Fibroblast of villous mesenchyme (primary cell): ENCODE measurements around the gene ZNF496. TPM values are rescaled to one million over a fixed set of nuclear protein-coding genes. Genes with fewer than 3 reads are reported as not detected.
A peak's percentile ranks its signal among the peaks of the same experiment; 100 is the strongest.
"Not testable (repeated sequence)": the region's sequence is repeated elsewhere in the genome, so short reads cannot be mapped to it uniquely, and the experiment has no call there.

Experiments
- DNase-seq: peaks from one replicate; pipeline ENCODE4 v3.0.0-alpha.2; 2010; ENCODE audit warnings: low read depth
- H3K4me3 ChIP-seq: 2 replicates; pipeline ENCODE4 v1.5.1; 2011; ENCODE audit warnings: low read depth, mild to moderate bottlenecking, low read length
- CTCF ChIP-seq: IDR thresholded peaks from 2 replicates; pipeline ENCODE4 v1.5.1; 2012; ENCODE audit warnings: low read depth, mild to moderate bottlenecking, low read length; ENCODE audit not compliant: insufficient read depth
- small RNA-seq: library from RNA; depleted of rRNA; stranded (forward); fragments of <200 nt; gene quantifications from one replicate; pipeline ENCODE3, GENCODE V24; 2012
- total RNA-seq: library from RNA; depleted of rRNA; stranded (reverse); fragments of >200 nt; gene quantifications from 2 replicates; pipeline ENCODE4 v1.2.3, GENCODE V29; 2012

Gene ZNF496
- total RNA-seq, 1 donor: 19.4 TPM

GRCh38 chr1:247269133-247269532, 62.5 kb downstream of the ZNF496 start:
- no peak for TF ChIP-seq CTCF
- no peak for DNase-seq
- no peak overlapping the region for H3K4me3 ChIP-seq

- DNase-seq: peak; percentile 52
- no peak overlapping the region for H3K4me3 ChIP-seq
- TF ChIP-seq CTCF: peak; percentile 15
Observed at GRCh38 chr1:247268390-247269045, 63.1 kb downstream of the ZNF496 start.

- peak; percentile 59 for DNase-seq
- no peak for TF ChIP-seq CTCF
- no peak overlapping the region for H3K4me3 ChIP-seq
Observed at GRCh38 chr1:247266053-247266452, 65.6 kb downstream of the ZNF496 start.

GRCh38 chr1:247255772-247256171, 75.9 kb downstream of the ZNF496 start, which contains the start of gene VN1R5:
TSS of gene VN1R5 (plus strand) at chr1:247256072.
- not testable (repeated sequence) for H3K4me3 ChIP-seq, DNase-seq

- TF ChIP-seq CTCF: no peak
- H3K4me3 ChIP-seq: no peak overlapping the region
- DNase-seq: no peak
Observed at GRCh38 chr1:247247568-247247967, 84.1 kb downstream of the ZNF496 start.

Small RNA genes within 50 kb of the gene (small RNA-seq; reads per million reads assigned to genes)
- not detected for gene RF00019

Other genes with a start within 250 kb of the ZNF496 start
- 10.0 and 13.0 TPM in 2 replicates for gene ZNF669, start 227.5 kb downstream of the ZNF496 start, total RNA-seq
- 26.4 and 43.2 TPM in 2 replicates for gene ZNF124, start 159.8 kb downstream of the ZNF496 start, total RNA-seq
- gene VN1R5, start 75.8 kb downstream of the ZNF496 start, total RNA-seq: not detected in 2 replicates
- 0.43 and 0.97 TPM in 2 replicates for gene NLRP3, start 84.3 kb upstream of the ZNF496 start, total RNA-seq
- not detected in 2 replicates for gene OR2B11, start 126.2 kb upstream of the ZNF496 start, total RNA-seq
- not detected in 2 replicates for gene OR2C3, start 204.6 kb upstream of the ZNF496 start, total RNA-seq
- not detected in 2 replicates for gene GCSAML, start 217.3 kb upstream of the ZNF496 start, total RNA-seq